ENCODE measurements around the gene SF3A1.

DNA sequence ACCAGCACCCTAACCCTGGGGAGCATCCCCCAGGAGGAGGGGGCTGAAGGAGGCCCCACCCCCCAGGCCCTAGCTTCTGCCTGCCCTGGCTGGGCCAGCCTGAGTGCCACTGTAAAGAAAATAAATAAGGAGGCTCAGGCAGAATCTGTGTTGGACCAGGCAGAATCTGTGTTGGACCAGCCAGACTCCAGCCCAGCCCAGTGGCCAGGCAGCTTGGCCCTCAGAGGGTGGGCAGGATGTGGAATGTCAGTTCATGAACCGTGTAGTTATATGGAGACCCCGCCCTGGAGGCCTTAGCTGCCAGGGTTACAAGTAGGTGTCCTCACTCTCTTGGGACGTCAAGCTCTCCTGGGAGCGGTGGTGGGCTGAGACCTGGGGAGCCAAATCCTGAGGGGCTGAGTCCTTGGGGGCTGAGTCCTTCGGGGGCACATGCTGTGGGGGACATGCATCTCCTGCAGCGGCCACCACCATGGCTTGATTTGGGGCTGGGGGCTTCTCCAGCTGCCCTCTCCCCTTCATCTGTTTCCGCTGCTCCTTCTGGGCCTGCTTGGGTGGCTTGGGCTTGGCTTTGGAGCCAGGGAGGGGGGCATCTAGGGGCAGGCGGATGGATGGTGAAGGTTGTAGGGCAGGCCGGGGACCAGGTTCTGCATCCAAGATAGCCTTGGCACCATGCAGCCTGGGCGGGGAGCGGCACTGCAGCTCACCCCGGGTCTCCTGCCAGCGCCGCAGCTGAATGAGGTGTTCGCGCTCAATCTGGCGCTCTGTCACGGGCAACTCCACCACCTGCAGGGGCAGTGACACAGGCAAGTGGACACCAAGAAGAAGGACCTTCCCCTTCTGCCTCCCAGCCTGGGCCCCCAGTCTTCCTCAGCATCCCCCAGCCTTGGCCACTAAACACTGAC, 64.4 kb downstream of the SF3A1 start:
- TF ChIP-seq, protein P1, sequence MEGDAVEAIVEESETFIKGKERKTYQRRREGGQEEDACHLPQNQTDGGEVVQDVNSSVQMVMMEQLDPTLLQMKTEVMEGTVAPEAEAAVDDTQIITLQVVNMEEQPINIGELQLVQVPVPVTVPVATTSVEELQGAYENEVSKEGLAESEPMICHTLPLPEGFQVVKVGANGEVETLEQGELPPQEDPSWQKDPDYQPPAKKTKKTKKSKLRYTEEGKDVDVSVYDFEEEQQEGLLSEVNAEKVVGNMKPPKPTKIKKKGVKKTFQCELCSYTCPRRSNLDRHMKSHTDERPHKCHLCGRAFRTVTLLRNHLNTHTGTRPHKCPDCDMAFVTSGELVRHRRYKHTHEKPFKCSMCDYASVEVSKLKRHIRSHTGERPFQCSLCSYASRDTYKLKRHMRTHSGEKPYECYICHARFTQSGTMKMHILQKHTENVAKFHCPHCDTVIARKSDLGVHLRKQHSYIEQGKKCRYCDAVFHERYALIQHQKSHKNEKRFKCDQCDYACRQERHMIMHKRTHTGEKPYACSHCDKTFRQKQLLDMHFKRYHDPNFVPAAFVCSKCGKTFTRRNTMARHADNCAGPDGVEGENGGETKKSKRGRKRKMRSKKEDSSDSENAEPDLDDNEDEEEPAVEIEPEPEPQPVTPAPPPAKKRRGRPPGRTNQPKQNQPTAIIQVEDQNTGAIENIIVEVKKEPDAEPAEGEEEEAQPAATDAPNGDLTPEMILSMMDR (IDR thresholded peaks at IDR 0.05; ENCODE audit: extremely low read depth in 1 of 2, insufficient read depth in 1 of 2, low read depth in 1 of 2, low read length in 2 of 2) = no peak
- TF ChIP-seq POLR2A (IDR thresholded peaks at IDR 0.05; ENCODE audit: low read depth, low read length) = no peak
- TF ChIP-seq POLR2AphosphoS5 (IDR thresholded peaks at IDR 0.05; ENCODE audit: insufficient read depth, low read depth, low read length) = no peak
- TF ChIP-seq MYC (IDR thresholded peaks at IDR 0.05; ENCODE audit: low read depth, low read length) = no peak
